ENCODE measurements around the gene FSIP2.

- no peak for TF ChIP-seq CTCF (IDR thresholded peaks at IDR 0.05)
- TF ChIP-seq EZH2 (IDR thresholded peaks at IDR 0.05): no peak
These were observed 85.2 kb downstream of the FSIP2 start for GRCh38 chr2:185823773-185824172.
